SW 1271 (cell line): Measurements from ENCODE around the gene GPT2.
A peak's percentile ranks its signal among the peaks of the same experiment; 100 is the strongest.

Source experiments
- DNase-seq, 2 experiments: peaks; one replicate each; lab custom pipeline; 2025; lab: John Stamatoyannopoulos, UW

Gene GPT2

DNA sequence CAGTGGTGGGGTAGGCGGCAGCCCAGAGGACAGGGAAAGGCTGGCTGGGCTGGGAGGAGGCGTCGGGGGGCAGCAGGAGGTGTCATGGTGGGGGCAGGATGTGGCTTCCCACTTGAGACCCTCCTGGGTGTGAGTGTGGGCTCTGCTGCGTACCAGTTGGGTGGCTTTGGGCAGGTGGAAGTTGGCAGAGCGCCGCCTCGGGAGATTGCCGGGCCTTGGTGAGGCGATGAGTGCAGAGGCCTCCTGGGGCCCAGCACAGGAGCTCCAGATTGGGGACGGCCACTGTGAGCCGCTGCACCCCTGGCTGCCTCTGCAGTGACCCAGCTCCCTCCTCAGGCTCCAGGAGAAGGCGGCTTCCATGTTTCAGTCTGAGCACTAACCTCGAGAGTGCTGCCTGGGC, 13.8 kb downstream of the GPT2 start:
- no peak for DNase-seq

GRCh38 chr16:46899443-46900143, 15.4 kb downstream of the GPT2 start:
- DNase-seq: peak in 1 of 2 experiments; percentile 14

DNA sequence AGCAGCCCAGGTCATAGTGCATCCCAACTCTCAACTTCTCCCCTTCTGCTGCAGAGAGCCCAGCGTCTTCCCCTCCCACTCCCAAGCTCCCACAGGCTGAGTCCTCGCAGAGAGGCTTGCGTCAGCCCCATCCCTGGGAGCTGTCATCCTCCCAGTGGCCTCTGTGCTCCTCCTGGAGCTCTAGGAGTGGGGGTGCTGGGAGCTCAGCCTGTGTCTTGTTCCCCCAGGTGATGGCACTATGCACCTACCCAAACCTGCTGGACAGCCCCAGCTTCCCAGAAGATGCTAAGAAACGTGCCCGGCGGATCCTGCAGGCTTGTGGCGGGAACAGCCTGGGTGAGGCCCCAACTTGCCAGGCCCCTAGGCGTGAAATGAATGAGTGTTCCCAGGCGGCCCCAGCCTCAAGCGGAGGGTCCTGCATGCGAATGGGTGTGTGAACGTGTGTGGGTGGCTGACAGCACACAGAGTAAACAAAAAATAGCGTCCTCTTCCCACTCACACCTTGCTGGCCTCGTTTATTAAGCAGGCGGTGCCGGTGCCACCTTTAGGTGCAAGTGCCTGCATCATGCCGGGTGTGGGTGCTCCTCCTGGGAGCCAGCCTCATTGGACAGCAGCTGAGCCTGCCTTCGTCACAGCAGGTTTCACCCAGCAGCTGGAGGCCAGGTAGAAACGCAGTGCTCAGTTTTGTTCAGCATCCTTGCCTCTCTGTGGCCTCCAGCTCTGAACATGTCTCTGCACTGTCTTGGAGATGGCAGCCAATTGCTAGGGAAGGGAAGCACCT, 16.5 kb downstream of the GPT2 start:
- DNase-seq: no peak

GRCh38 chr16:46901709-46902108, 17.5 kb downstream of the GPT2 start:
- DNase-seq: no peak

DNA sequence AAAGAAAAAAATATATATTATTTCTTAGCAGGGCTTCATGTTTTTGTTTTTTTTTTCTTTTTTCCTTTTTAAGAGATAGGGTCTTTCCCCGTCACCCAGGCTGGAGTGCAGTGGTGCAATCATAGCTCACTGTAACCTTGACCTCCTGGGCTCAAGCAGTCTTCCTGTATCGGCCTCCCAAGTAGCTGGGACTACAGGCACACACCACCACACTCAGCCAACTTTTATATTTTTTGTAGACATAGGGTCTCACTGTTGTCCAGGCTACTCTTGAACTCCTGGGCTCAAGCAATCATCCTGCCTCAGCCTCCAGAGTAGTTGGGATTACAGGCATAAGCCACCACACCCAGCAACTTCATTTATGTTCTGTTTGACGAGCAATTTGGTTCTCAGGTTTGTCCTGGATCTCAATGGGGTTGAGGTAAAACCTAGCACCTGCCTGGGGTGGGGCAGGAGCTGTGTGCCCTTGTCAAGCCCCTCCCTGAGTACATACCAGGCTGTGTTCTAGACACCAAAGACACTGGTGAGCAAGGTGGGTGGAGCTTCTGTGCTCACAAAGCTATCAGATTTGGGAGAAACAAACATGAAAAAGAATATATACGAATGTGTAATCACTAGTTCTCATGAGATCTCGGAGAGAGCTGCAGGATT, 19.2 kb downstream of the GPT2 start:
- DNase-seq: no peak

DNA sequence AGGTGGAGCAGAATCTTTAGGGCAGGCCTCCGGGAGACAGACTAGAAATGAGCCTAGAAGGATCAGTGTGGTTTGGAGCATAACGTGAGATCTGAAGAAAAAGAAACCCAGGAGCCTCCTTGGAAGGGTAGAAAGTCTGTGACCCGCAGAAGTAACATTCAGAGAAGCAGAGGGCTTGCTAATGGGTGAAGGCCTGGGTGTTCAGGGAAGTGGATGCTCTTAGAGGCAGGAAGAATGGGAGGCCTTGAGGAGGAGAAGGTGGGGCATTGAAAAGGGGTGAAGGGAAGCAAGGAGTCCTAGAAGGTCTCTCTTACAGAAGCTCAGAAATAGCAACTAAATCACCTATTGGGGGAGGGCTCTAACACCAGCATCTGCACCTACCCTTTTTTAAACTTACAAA, 20.3 kb downstream of the GPT2 start:
- no peak for DNase-seq

GRCh38 chr16:46906360-46907060, 22.3 kb downstream of the GPT2 start:
- no peak for DNase-seq

DNA sequence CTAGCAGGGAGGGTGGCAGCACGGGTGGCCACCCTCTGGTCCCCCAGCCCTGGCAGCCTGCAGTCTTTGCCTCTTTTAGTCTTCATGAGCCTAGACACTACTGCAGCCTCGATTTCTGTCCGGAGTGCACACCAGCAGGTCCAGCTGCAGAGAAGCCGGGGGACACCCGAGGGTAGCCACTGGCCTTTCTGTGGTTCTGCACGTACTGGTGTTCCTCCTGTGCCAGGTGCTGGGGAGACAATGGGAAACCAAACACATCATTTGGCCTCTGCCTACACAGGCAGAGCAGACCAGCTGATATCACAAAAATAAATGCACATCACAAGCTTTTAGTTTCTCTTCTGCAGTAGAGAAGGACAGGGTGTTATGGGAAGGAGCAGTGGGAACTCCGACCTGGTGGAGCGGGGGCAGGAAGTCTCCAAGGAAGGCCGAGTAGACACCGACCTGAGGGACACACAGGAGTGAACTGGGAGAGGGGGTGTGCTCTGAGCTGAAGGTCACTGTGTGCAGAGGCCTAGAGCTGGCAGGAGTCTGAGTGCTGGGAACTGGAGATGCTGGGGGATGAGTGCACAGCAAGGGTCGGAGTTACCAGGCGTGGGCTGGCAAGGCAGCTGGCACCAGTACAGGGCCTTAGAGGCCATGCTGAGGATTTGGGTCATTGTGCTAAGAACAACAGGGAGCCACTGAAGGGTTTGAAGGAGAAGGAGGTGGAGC, 23.1 kb downstream of the GPT2 start:
- DNase-seq: no peak

DNA sequence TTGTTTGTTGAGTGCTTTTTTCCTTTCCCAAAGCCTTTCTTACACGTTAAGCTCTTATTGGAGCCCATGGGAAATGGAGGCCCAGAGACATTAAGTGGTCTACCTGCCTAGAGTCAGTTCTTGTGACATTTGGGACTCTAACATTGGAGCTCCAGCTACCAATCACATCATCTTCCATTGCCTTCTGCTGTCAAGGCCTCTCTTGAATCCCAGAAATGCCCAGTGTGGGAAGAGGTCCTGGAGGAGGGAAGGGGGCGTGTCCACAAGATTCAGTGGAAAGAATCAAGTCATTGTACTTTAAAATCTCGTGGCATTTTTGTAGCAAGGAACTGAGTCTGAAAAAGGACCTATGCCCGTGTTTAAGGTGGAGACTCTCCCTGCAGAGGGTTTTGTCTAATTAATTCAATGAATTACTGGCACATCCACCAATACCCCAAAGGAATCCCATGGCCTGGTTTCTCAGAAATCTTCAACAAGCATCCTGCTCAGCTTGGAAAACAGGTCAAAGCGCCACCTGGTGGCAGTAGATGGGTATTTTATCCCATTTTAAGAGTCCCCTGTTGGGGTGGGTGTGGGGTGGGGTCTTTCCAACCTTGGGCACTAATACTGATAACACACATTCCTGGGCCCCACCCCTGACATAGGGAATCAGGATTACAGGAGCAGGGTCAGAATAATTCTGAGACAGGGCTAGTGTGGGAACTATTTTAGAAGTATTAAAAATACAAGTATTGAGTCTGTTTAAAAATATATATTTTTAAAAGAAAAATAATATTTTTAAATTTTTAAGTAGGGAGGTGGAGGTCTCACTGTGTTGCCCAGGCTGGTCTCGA, 24.6 kb downstream of the GPT2 start:
- peak in 1 of 2 experiments; percentile 16 for DNase-seq

- DNase-seq: no peak
Measured at GRCh38 chr16:46911038-46911437, 26.9 kb downstream of the GPT2 start.

GRCh38 chr16:46911650-46912049, 27.5 kb downstream of the GPT2 start:
- DNase-seq: no peak

DNA sequence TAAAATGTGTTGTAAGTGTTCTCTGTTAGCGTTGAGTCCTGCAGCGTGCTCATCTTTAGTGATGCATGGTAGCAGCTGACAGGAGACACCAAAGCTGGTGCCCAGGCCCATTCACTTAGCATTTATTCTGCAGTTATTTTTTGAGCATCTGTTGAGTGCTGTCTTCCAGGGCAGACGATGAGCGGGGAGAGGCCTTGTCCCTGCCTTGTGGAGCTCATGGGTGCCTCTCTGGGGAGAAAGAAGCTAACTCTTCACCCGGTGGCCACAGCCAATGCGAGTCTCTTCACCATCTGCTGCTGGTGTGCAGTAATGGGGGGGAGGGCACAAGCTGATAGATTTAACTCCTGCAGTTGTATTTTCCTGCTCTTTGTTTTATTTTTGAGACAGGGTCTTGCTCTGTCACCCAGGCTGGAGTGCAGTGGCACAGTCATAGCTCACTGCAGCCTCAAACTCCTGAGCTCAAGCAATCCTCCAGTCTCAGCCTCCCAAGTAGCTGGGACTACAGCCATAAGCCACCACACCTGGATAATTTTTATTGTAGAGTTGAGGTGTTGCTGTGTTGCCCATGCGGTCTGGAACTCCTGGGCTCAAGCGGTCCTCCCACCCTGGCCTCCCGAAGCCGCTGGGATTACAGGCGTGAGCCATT, 30.5 kb downstream of the GPT2 start:
- DNase-seq: no peak

DNA sequence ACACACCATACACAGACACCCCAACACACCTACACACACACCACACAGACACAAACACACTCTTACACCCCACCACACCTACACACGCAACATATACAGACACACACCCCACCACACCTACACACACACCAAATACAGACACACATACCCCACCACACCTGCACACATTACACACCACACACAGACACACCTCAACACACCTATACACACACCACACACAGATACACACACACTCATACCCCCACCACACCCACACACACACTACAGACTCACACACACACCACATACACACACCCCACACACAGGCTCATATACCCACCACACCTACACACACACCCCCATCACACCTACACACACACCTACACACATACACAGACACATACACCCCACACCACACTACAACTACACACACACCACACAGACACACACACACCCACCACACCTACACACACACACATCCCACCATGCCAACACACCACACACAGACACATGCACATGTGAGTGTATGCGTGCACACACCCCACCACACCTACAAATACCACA, 31.4 kb downstream of the GPT2 start:
- no peak for DNase-seq

GRCh38 chr16:46916980-46917379, 32.8 kb downstream of the GPT2 start:
- no peak for DNase-seq

DNA sequence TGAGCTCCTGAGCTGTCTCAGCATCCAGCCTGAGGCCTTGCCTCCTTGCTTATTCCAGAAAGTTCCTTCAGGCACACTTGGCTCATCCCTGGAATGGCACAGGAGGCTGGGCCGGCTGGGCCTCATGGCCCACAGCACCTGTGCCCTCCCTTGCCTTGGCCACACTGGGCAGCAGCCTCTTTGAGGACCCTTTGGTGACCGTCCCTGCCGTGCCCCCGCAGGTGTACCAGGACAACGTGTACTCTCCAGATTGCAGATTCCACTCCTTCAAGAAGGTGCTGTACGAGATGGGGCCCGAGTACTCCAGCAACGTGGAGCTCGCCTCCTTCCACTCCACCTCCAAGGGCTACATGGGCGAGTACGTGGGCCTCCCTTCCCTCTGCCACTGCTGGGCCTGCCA, 34.2 kb downstream of the GPT2 start:
- DNase-seq: no peak

GRCh38 chr16:46918905-46919792, 35.0 kb downstream of the GPT2 start:
- no peak for DNase-seq

GRCh38 chr16:46920402-46921068, 36.4 kb downstream of the GPT2 start:
- DNase-seq: no peak

GRCh38 chr16:46922239-46922638, 38.1 kb downstream of the GPT2 start:
- DNase-seq: no peak
